UCSD-AML1 (cell line): ENCODE results near the gene LSM8.
"Not testable (repeated sequence)": the region's sequence is repeated elsewhere in the genome, so short reads cannot be mapped to it uniquely, and the experiment has no call there.

Experiments used
- DNase-seq: peaks from one replicate; lab custom pipeline; 2025; ENCODE audit not compliant: unreplicated experiment; lab: John Stamatoyannopoulos, UW

The LSM8 gene

GRCh38 chr7:118202061-118202460 lies 18.1 kb downstream of the LSM8 start:
- no peak for DNase-seq

GRCh38 chr7:118214051-118214832 lies 30.3 kb downstream of the LSM8 start:
- DNase-seq = no peak

DNA sequence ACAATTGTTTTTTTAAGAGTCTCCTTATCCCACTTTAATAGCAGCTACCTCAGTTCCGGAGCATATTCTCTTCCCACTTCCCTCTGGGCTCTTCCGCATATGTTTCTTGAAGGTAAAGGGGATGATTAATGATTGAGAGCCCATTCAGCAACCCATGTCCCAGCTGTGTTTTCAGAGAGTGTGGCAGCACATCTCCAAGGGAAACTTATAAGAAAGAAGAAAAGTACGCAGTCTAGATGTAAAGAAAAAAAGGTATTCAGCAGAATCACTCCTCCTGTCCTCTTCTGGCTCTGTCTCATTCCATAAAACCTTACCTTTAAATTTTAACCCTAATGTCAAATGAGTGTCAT lies 30.8 kb downstream of the LSM8 start:
- no peak for DNase-seq

DNA sequence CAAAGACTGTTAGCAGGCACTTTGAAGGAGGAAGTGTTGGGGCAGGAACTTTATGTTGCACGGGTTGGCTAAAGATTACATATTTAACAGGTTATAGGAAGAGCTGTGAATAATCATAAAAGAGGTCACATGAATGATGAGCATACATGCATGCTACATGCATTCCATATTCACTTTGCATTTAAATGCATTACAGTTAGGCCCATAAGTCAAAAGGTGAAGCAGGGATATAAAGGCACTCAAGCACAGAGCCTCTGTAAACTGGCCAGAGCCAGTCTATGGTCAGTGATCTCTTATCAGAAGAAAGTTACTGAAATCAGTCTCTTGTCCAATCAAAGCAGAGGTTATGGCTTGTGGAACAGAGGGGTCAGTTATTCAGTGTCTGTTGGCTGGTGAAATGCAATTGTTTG lies 33.3 kb downstream of the LSM8 start:
- DNase-seq = no peak

GRCh38 chr7:118218413-118219156 lies 34.6 kb downstream of the LSM8 start:
- DNase-seq = no peak

DNA sequence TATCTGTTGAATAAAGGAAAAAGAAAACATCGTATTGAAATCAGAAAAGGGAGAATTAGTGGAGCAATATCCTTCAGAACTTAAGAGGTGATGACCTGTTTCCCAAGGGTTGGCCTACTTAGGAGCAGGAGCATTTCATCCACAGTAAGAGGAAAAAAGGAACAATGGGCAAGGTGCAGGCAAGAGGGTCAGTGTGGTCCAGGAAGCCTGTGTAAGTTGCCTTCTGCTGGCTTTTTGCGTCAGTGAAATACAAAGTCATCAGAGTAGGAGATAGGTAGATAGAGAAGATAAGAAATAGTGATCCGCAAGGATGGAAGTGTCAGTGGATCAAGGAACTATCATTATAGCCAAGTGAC lies 35.2 kb downstream of the LSM8 start:
- DNase-seq = no peak

- DNase-seq = no peak
Measured at GRCh38 chr7:118220583-118220982, 36.6 kb downstream of the LSM8 start.

GRCh38 chr7:118222591-118222990 lies 38.6 kb downstream of the LSM8 start:
- DNase-seq = no peak

DNA sequence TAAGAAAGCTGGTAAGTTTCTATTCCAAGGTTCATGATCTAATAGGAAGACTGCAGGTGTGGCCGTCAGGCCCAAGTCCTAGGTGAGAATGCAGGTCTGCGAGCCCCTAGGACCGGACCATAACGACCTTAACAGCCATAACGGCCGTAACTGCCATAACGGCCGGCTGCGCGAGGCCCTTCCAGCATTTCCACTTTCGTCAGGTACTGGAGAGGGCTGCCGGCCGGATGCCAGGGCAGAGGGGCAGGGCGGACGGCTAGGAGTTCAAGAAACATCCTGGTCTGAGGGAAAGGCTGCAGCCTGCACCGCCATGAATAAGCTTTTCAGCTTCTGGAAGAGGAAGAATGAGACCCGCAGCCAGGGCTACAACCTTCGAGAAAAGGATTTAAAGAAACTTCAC lies 40.6 kb downstream of the LSM8 start, which contains the start of gene ANKRD7:
ANKRD7 (plus strand) TSS at position 184 of the 400 bp plus-strand sequence; CDS start at position 311, 127 bp downstream.
- no peak for DNase-seq

DNA sequence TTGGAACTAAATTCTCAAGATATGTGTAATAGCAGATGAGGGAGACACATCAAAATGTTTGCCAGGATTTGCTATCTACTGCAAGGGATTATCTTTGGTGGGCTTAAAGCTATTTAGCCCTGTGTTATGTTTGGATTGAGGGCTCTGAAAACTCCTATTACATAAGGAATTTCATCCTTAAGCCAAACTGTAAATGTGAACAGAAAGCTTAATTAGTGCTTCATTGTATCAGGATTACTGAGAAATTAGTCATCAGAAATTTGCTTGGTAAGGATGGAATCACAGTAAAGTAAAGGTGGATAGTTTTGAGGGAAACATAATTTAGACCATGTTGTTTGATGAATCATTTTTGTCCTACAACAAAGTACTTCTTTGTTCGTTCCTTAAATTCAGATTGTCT lies 48.9 kb downstream of the LSM8 start:
- no peak for DNase-seq

- no peak for DNase-seq
Measured at GRCh38 chr7:118233799-118234198, 49.8 kb downstream of the LSM8 start.

- DNase-seq = no peak
Measured at GRCh38 chr7:118239014-118239413, 55.0 kb downstream of the LSM8 start.

- not testable (repeated sequence) for DNase-seq
Measured at GRCh38 chr7:118240320-118240719, 56.4 kb downstream of the LSM8 start.
